Measurements from ENCODE around the gene BCAP29.

The BCAP29 gene

GRCh38 chr7:107615910-107616680, 36.0 kb downstream of the BCAP29 start:
- no peak overlapping the region for H3K4me3 ChIP-seq (replicated peaks; ENCODE audit: low read depth, low read length)
- TF ChIP-seq, protein P1, sequence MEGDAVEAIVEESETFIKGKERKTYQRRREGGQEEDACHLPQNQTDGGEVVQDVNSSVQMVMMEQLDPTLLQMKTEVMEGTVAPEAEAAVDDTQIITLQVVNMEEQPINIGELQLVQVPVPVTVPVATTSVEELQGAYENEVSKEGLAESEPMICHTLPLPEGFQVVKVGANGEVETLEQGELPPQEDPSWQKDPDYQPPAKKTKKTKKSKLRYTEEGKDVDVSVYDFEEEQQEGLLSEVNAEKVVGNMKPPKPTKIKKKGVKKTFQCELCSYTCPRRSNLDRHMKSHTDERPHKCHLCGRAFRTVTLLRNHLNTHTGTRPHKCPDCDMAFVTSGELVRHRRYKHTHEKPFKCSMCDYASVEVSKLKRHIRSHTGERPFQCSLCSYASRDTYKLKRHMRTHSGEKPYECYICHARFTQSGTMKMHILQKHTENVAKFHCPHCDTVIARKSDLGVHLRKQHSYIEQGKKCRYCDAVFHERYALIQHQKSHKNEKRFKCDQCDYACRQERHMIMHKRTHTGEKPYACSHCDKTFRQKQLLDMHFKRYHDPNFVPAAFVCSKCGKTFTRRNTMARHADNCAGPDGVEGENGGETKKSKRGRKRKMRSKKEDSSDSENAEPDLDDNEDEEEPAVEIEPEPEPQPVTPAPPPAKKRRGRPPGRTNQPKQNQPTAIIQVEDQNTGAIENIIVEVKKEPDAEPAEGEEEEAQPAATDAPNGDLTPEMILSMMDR (IDR thresholded peaks at IDR 0.05; ENCODE audit: low read length, missing control alignments): no peak
- DNase-seq (ENCODE audit: low read depth): no peak

DNA sequence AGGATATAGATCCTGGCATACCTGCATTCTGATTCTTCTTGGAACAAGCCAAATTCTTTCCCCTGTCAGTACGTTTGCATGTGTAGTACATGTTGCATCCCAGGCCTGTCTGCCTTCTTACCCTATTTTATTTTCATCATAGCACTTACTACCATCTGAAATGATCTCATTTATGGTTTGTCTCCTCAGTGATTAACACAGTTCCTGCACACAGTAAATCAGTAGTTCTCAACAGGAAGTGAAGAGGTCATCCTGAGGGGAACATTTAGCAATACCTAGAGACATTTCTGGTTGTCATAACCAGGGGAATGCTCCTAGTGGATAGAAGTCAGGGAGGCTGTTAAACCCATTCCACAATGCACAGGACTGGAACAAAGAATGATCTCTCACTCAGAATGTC, 42.4 kb downstream of the BCAP29 start:
- TF ChIP-seq, protein P1 (IDR thresholded peaks at IDR 0.05; ENCODE audit: low read length, missing control alignments): no peak
- no peak overlapping the region for H3K4me3 ChIP-seq (replicated peaks; ENCODE audit: low read depth, low read length)
- DNase-seq (ENCODE audit: low read depth): peak; percentile 88

- TF ChIP-seq, protein P1 (IDR thresholded peaks at IDR 0.05; ENCODE audit: low read length, missing control alignments): no peak
- no peak for DNase-seq (ENCODE audit: low read depth)
- H3K4me3 ChIP-seq (replicated peaks; ENCODE audit: low read depth, low read length): no peak overlapping the region
Measured at GRCh38 chr7:107622894-107623293, 42.8 kb downstream of the BCAP29 start.

DNA sequence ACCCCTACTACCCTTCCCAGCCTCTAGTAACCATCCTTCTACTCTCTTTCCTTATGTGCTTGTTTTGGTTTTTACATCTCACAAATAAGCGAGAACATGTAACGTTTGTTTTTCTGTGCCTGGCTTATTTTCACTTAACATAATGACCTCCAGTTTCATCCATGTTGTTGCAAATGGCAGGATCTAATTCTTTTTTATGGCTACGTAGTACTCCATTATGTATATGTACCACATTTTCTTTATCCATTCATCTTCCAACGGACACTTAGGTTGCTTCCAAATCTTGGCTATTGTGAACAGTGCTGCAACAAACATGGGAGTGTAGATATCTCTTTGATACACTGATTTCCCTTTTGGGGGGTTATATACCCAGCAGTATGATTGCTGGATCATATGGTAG, 47.0 kb downstream of the BCAP29 start:
- TF ChIP-seq, protein P1 (IDR thresholded peaks at IDR 0.05; ENCODE audit: low read length, missing control alignments): no peak
- DNase-seq (ENCODE audit: low read depth): no peak
- H3K4me3 ChIP-seq (replicated peaks; ENCODE audit: low read depth, low read length): no peak overlapping the region

DNA sequence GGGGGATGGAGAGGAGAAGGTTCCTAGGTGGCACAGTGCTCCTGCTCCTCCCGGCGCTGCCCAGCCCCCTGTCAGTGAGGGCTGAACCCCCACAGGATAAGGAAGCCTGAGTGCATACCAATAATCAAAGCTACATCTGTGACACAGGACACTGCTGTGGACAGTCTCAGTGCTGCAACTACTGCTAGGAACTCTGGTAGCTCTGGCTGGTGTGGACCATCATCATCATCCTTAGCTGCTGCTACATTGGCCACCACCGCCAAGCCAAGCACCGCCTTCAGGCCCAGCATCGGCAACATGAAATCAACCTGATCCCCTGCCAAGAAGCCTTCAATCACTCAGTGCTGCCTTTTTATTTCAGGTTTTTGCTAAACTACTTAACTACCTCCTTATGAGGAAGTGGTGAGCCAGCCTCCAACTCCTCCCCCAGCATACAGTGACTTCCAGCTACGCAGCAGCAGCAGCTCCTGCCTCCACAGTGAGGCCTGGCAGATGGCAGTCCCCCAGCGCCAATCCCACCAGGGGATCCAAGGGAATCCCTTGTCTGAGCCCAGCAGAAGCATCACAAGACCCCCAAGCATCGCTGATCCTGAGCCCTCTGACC, 48.5 kb downstream of the BCAP29 start:
- DNase-seq (ENCODE audit: low read depth): no peak
- H3K4me3 ChIP-seq (replicated peaks; ENCODE audit: low read depth, low read length): no peak overlapping the region

GRCh38 chr7:107630342-107630741, 50.3 kb downstream of the BCAP29 start:
- TF ChIP-seq, protein P1 (IDR thresholded peaks at IDR 0.05; ENCODE audit: low read length, missing control alignments): no peak
- no peak for DNase-seq (ENCODE audit: low read depth)
- no peak overlapping the region for H3K4me3 ChIP-seq (replicated peaks; ENCODE audit: low read depth, low read length)

More for the DNA sequence above, 48.5 kb downstream of the BCAP29 start:
- TF ChIP-seq, protein P1 (IDR thresholded peaks at IDR 0.05; ENCODE audit: low read length, missing control alignments): no peak

Data from fibroblast of pulmonary artery (primary cell).